ENCODE results near the gene AIM2.

DNA sequence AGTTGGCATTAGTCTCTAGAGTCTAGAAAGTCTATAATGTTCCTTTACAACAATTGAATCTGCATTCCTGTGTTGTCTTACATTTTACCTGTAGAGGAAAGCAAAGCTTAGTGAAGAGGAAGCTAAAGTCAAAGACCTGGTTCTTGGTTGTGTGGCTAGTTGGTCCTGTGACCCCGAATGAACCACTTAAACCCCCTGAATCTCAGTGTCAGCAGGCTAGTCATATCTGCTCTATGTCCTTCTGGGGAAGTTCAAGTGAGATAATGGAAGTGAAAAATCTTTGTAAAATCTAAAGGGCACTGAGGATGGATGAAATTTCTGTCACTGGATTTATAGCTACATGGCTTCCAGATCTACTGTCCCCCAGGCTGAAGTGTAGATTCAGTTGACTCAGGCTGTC is 24.0 kb upstream of the AIM2 start:
- TF ChIP-seq, protein P1, sequence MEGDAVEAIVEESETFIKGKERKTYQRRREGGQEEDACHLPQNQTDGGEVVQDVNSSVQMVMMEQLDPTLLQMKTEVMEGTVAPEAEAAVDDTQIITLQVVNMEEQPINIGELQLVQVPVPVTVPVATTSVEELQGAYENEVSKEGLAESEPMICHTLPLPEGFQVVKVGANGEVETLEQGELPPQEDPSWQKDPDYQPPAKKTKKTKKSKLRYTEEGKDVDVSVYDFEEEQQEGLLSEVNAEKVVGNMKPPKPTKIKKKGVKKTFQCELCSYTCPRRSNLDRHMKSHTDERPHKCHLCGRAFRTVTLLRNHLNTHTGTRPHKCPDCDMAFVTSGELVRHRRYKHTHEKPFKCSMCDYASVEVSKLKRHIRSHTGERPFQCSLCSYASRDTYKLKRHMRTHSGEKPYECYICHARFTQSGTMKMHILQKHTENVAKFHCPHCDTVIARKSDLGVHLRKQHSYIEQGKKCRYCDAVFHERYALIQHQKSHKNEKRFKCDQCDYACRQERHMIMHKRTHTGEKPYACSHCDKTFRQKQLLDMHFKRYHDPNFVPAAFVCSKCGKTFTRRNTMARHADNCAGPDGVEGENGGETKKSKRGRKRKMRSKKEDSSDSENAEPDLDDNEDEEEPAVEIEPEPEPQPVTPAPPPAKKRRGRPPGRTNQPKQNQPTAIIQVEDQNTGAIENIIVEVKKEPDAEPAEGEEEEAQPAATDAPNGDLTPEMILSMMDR (IDR thresholded peaks at IDR 0.05 in 4 of 5, conservative IDR thresholded peaks at IDR 0.05 in 1 of 5) = no peak
- TF ChIP-seq POLR2A (IDR thresholded peaks at IDR 0.05) = no peak

Measured in gastrocnemius medialis (tissue), 4 donors.